Nephron (organoid): Measurements from ENCODE around the gene ZNF783.

Experiments used
- H3K27ac Mint-ChIP-seq, 3 experiments: 2 replicates each; pipeline ENCODE4 v1.8.0; 2020; ENCODE audit warnings: mixed read lengths in 3 of 3, mild to moderate bottlenecking in 2 of 3, moderate library complexity in 1 of 3
- H3K27me3 Mint-ChIP-seq: 2 replicates; pipeline ENCODE4 v1.8.0; 2021; ENCODE audit warnings: low read depth, mild to moderate bottlenecking, moderate library complexity, mixed read lengths
- H3K36me3 Mint-ChIP-seq: 2 replicates; pipeline ENCODE4 v1.8.0; 2020; ENCODE audit warnings: low read depth, mixed read lengths
- H3K4me1 Mint-ChIP-seq: 2 replicates; pipeline ENCODE4 v1.8.0; 2020; ENCODE audit warnings: mixed read lengths
- H3K4me3 Mint-ChIP-seq, 3 experiments: 2 replicates each; pipeline ENCODE4 v1.8.0; 2020; ENCODE audit warnings: mild to moderate bottlenecking in 3 of 3, mixed read lengths in 3 of 3, moderate library complexity in 2 of 3
- H3K9me3 Mint-ChIP-seq: 2 replicates; pipeline ENCODE4 v1.8.0; 2020; ENCODE audit warnings: mixed read lengths
- CTCF ChIP-seq, 3 experiments: fragments of 200-600 bp; sonication (generic); IDR thresholded peaks; one replicate each; pipeline ENCODE4 v1.5.0; 2021; ENCODE audit warnings: antibody characterized with exemption in 3 of 3; ENCODE audit not compliant: unreplicated experiment in 3 of 3

ZNF783 gene

GRCh38 chr7:149334219-149334618 is 72.2 kb downstream of the ZNF783 start:
- no peak overlapping the region for H3K27ac Mint-ChIP-seq
- no peak overlapping the region for H3K4me3 Mint-ChIP-seq
- TF ChIP-seq CTCF (IDR thresholded peaks at IDR 0.05; ENCODE audit: unreplicated experiment in 3 of 3) = no peak
- H3K36me3 Mint-ChIP-seq = no peaks in the 10 kb centered on the region
- H3K9me3 Mint-ChIP-seq = peaks cover 31% of the 10 kb centered on the region
- no peaks in the 10 kb centered on the region for H3K4me1 Mint-ChIP-seq
- H3K27me3 Mint-ChIP-seq = peaks cover 1% of the 10 kb centered on the region
